DND-41 (cell line): ENCODE data around the gene RGS19.

Experiments
- ATAC-seq: fragments of 200-7000 bp; cut with Tn5 transposase; 3 replicates; pipeline ENCODE4 v1.9.1; 2021; ENCODE audit warnings: low read depth; ENCODE audit not compliant: insufficient read depth
- DNase-seq: peaks from one replicate; pipeline ENCODE4 v3.0.0-alpha.2; 2020
- H2AFZ ChIP-seq: 2 replicates; pipeline ENCODE4 v1.6.0; 2012; ENCODE audit warnings: low read depth, low read length
- H3K27ac ChIP-seq: 2 replicates; pipeline ENCODE4 v1.5.1; 2012; ENCODE audit warnings: low read length, inconsistent platforms
- H3K27me3 ChIP-seq: fragments of 200-600 bp; sonication (generic); 2 replicates; pipeline ENCODE4 v1.6.0; 2012; ENCODE audit warnings: low read length, mild to moderate bottlenecking, inconsistent platforms; ENCODE audit not compliant: insufficient read depth, poor library complexity
- H3K36me3 ChIP-seq: 2 replicates; pipeline ENCODE4 v1.5.1; 2012; ENCODE audit warnings: low read length, inconsistent platforms; ENCODE audit not compliant: insufficient read depth
- H3K4me1 ChIP-seq: 2 replicates; pipeline ENCODE4 v1.5.1; 2012; ENCODE audit warnings: mild to moderate bottlenecking, low read length; ENCODE audit not compliant: insufficient read depth
- H3K4me2 ChIP-seq: 2 replicates; pipeline ENCODE4 v1.6.0; 2012; ENCODE audit warnings: mild to moderate bottlenecking, moderate library complexity, low read length, inconsistent platforms; ENCODE audit not compliant: insufficient read depth
- H3K4me3 ChIP-seq, 2 experiments: fragments of 200-600 bp in 1 of 2; shearing (Covaris generic) in 1 of 2; 2 replicates each; pipeline ENCODE4 v1.5.1; 2012 to 2016; ENCODE audit warnings: inconsistent platforms in 2 of 2, low read length in 2 of 2, mild to moderate bottlenecking in 2 of 2, low read depth in 1 of 2, moderate library complexity in 1 of 2
- H3K79me2 ChIP-seq: 2 replicates; pipeline ENCODE4 v1.6.0; 2012; ENCODE audit warnings: low read length, inconsistent platforms; ENCODE audit not compliant: insufficient read depth
- H3K9ac ChIP-seq: 2 replicates; pipeline ENCODE4 v1.6.0; 2012; ENCODE audit warnings: low read depth, mild to moderate bottlenecking, inconsistent platforms, low read length, moderate library complexity
- H3K9me3 ChIP-seq: 2 replicates; pipeline ENCODE4 v1.5.1; 2012; ENCODE audit warnings: low read length, moderate library complexity, mild to moderate bottlenecking, inconsistent platforms; ENCODE audit not compliant: insufficient read depth, severe bottlenecking
- H4K20me1 ChIP-seq: 2 replicates; pipeline ENCODE4 v1.6.0; 2012; ENCODE audit warnings: low read length; ENCODE audit not compliant: insufficient read depth
- EZH2 ChIP-seq: IDR thresholded peaks from 3 replicates; pipeline ENCODE4 v1.6.1; 2012; ENCODE audit warnings: borderline replicate concordance, low read depth, mild to moderate bottlenecking, moderate library complexity, low read length, inconsistent platforms; ENCODE audit not compliant: severe bottlenecking
- TF ChIP-seq, protein P1 (sequence below): IDR thresholded peaks from 2 replicates; pipeline ENCODE4 v1.5.1; 2012; ENCODE audit warnings: borderline replicate concordance, low read length, moderate library complexity, mild to moderate bottlenecking; ENCODE audit not compliant: poor library complexity, severe bottlenecking; ENCODE audit errors: extremely low read depth

RGS19 gene

DNA sequence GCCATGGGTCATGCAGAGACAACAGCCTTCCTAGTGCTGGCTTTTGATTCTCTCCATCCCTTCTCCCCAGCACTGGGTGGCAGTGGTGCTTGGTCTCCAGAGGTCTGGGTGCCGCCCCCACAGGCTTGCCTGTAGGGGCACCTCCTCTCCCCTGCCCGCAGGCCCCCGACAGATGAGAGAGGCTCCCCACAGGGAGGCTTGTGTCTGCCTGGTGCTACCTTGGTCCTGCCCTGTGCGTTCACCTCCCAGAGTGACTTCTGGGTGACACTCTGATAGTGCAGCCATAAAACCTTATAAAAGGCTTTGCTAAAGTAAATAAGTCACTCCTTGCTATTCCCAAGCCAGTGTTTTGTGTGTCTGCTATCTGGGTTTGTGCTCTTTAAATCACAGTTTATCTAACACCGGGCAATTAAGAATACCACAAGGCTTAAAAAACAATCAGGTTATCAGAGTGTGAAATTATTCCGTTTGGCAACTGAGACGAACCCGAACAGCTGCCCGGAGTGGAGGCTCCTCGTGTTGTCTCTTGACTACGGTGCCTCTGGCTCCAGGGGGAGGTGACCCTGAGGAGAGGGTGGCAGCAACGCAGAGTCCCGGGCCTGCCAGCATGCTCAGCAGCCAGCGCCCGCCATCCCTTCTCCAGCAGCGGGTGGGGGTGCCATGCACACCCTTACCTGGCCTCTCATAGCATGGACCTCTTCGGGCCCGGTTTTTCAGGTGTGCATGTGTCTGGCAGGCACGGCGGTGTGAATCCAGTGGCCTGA lies 48.8 kb downstream of the RGS19 start:
- Histone ChIP-seq H3K4me1 (0 out of 2 replicates have a peak, but pooled peaks cover 2% of the 10 kb centered on the region), H3K36me3 (peaks cover 89% of the 10 kb centered on the region), H4K20me1 (peaks cover 16% of the 10 kb centered on the region), H3K4me3 (no peak overlapping the region), H2AFZ (no peak overlapping the region), H3K4me2 (no peak overlapping the region), H3K27me3 (no peaks in the 10 kb centered on the region), H3K9ac (no peak overlapping the region), H3K79me2 (no peaks in the 10 kb centered on the region), H3K9me3 (no peaks in the 10 kb centered on the region), H3K27ac (no peak overlapping the region)
- TF ChIP-seq EZH2, result no peak
- TF ChIP-seq, protein P1, sequence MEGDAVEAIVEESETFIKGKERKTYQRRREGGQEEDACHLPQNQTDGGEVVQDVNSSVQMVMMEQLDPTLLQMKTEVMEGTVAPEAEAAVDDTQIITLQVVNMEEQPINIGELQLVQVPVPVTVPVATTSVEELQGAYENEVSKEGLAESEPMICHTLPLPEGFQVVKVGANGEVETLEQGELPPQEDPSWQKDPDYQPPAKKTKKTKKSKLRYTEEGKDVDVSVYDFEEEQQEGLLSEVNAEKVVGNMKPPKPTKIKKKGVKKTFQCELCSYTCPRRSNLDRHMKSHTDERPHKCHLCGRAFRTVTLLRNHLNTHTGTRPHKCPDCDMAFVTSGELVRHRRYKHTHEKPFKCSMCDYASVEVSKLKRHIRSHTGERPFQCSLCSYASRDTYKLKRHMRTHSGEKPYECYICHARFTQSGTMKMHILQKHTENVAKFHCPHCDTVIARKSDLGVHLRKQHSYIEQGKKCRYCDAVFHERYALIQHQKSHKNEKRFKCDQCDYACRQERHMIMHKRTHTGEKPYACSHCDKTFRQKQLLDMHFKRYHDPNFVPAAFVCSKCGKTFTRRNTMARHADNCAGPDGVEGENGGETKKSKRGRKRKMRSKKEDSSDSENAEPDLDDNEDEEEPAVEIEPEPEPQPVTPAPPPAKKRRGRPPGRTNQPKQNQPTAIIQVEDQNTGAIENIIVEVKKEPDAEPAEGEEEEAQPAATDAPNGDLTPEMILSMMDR, result no peak
- ATAC-seq, result no peak
- DNase-seq, result no peak

DNA sequence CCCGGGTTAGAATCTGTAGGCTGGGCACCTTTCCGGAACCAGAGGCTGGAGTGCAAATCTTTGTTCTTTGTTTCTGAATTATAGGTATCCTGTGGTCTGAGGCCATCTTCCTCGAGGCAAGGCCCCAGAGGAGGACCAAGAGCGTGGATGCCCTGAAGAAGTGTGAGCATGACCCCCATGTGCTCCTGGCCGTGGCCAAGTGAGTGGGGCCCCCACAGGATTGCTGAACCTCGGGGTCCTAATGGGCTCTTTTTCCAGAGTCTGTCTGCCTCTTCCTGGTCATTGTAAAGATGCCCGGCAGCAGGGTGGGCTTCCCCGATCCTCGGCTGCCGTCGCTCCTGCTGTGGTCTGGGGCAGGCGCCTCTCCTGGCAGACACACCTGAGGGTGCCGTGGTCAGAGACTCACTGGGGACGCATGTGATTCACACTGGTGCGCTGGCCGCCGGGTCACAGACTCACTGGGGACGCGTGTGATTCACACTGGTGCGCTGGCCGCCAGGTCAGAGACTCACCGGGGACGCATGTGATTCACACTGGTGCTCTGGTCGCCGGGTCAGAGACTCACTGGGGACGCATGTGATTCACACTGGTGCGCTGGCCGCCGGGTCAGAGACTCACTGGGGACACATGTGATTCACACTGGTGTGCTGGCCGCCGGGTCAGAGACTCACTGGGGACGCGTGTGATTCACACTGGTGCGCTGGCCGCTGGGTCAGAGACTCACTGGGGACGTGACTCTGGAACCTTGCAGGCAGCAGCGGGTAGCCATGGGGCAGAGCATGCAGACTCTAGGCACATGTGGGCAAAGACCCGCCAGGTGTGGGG lies 49.8 kb downstream of the RGS19 start:
- TF ChIP-seq, protein P1, result no peak
- no peak for TF ChIP-seq EZH2
- H3K4me2 ChIP-seq, result no peak overlapping the region
- no peaks in the 10 kb centered on the region for H3K27me3 ChIP-seq
- no peak overlapping the region for H3K4me3 ChIP-seq
- no peaks in the 10 kb centered on the region for H3K4me1 ChIP-seq
- DNase-seq (no peak), ATAC-seq (no peak)
- H3K27ac ChIP-seq, result no peak overlapping the region
- H3K9ac ChIP-seq, result no peak overlapping the region
- H3K9me3 ChIP-seq, result no peaks in the 10 kb centered on the region
- H3K36me3 ChIP-seq, result peaks cover 94% of the 10 kb centered on the region
- no peak overlapping the region for H2AFZ ChIP-seq
- H4K20me1 ChIP-seq, result peaks cover 23% of the 10 kb centered on the region
- H3K79me2 ChIP-seq, result no peaks in the 10 kb centered on the region

DNA sequence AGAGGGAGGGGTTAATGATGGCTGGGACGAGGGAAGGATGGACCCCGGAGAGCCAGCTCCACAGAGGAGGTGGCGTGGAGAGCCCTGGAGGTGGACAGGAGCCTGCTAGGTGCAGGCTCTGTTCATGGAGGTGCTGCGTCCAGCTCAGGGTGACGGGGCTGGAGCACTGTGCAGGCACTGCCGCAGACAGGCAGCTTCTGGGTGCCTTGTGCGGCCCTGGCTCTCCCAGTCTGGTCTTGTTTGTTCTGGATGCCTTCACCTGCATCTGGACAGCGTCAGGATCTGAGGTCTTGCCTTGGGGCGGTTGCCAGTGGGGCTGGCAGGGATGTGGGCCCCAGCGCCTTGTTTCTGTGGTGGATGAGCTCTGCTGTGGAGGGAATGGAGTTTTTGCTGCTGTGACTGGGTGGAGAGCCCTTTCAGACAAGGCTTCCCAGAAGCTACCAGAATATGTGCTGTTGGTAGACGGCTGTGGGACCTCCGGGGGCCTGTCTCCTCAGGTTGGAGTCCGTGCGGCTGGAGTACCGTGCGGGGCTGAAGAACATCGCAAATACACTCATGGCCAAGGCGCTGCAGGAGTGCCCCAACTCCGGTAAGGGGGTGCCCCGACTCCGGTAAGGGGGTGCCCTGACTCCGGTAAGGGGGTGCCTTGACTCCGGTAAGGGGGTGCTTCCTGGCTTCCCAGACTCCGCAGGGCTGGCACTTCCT lies 51.2 kb downstream of the RGS19 start:
- no peak overlapping the region for H3K4me3 ChIP-seq
- H2AFZ ChIP-seq, result no peak overlapping the region
- TF ChIP-seq EZH2, result no peak
- TF ChIP-seq, protein P1, result no peak
- H3K27ac ChIP-seq, result no peak overlapping the region
- H3K9me3 ChIP-seq, result no peaks in the 10 kb centered on the region
- peaks cover 35% of the 10 kb centered on the region for H4K20me1 ChIP-seq
- ATAC-seq (no peak), DNase-seq (no peak)
- H3K9ac ChIP-seq, result no peak overlapping the region
- H3K79me2 ChIP-seq, result no peaks in the 10 kb centered on the region
- H3K36me3 ChIP-seq, result peaks cover 97% of the 10 kb centered on the region
- H3K4me2 ChIP-seq, result no peak overlapping the region
- no peaks in the 10 kb centered on the region for H3K4me1 ChIP-seq
- no peaks in the 10 kb centered on the region for H3K27me3 ChIP-seq
